Neuronal stem cell (in vitro differentiated cells): ENCODE results near the gene CREB5.

Experiments used
- DNase-seq: peaks from one replicate; pipeline ENCODE4 v3.0.0-alpha.2; 2013; ENCODE audit warnings: low spot score
- H2AFZ ChIP-seq: one replicate; pipeline ENCODE4 v1.6.1; 2013; ENCODE audit warnings: mild to moderate bottlenecking, low read length, inconsistent platforms
- H2AK5ac ChIP-seq: 2 replicates; pipeline ENCODE4 v1.6.1; 2013; ENCODE audit warnings: low read depth, mild to moderate bottlenecking, inconsistent platforms, low read length, moderate library complexity, mixed read lengths
- H2BK120ac ChIP-seq: 2 replicates; pipeline ENCODE4 v1.6.1; 2013; ENCODE audit warnings: low read depth, mild to moderate bottlenecking, inconsistent platforms, low read length, moderate library complexity, mixed read lengths
- H2BK12ac ChIP-seq: one replicate; pipeline ENCODE4 v1.6.1; 2013; ENCODE audit warnings: low read length, inconsistent platforms
- H2BK15ac ChIP-seq: 2 replicates; pipeline ENCODE4 v1.6.1; 2013; ENCODE audit warnings: mild to moderate bottlenecking, low read length, inconsistent platforms, mixed read lengths
- H2BK5ac ChIP-seq: one replicate; pipeline ENCODE4 v1.6.1; 2013; ENCODE audit warnings: inconsistent platforms, mild to moderate bottlenecking, low read length, moderate library complexity
- H3K14ac ChIP-seq: one replicate; pipeline ENCODE4 v1.6.1; 2013; ENCODE audit warnings: low read length, inconsistent platforms
- H3K18ac ChIP-seq: 2 replicates; pipeline ENCODE4 v1.6.1; 2013; ENCODE audit warnings: low read length, inconsistent platforms
- H3K23ac ChIP-seq: 2 replicates; pipeline ENCODE4 v1.6.1; 2013; ENCODE audit warnings: low read depth, mild to moderate bottlenecking, mixed read lengths, low read length, inconsistent platforms; ENCODE audit not compliant: poor library complexity
- H3K27ac ChIP-seq: replicated peaks from 3 replicates; pipeline ENCODE4 v1.5.1; 2013; ENCODE audit warnings: low read length, inconsistent platforms
- H3K27me3 ChIP-seq, 3 experiments: 2 replicates each; pipeline ENCODE4 v1.6.1; 2013; ENCODE audit warnings: low read length in 3 of 3, mild to moderate bottlenecking in 2 of 3, inconsistent platforms in 1 of 3, low read depth in 1 of 3, mixed read lengths in 1 of 3, moderate library complexity in 1 of 3; ENCODE audit not compliant: control insufficient read depth in 3 of 3, insufficient read depth in 3 of 3
- H3K36me3 ChIP-seq, 2 donors: replicated peaks in 1 of 2; 2 replicates each; pipeline ENCODE4 v1.6.1; 2013; ENCODE audit warnings: low read length in 2 of 2; ENCODE audit not compliant: control insufficient read depth in 2 of 2, insufficient read depth in 2 of 2
- H3K4ac ChIP-seq: 2 replicates; pipeline ENCODE4 v1.6.1; 2013; ENCODE audit warnings: inconsistent platforms, mild to moderate bottlenecking, low read length, moderate library complexity
- H3K4me1 ChIP-seq, 2 donors: 1 replicate in 1 of 2; 2 replicates in 1 of 2; pipeline ENCODE4 v1.6.1; 2013; ENCODE audit warnings: low read length in 2 of 2, low read depth in 1 of 2; ENCODE audit not compliant: control insufficient read depth in 2 of 2, insufficient read depth in 1 of 2
- H3K4me2 ChIP-seq: one replicate; pipeline ENCODE4 v1.6.1; 2013; ENCODE audit warnings: mild to moderate bottlenecking, low read length, inconsistent platforms; ENCODE audit not compliant: insufficient read depth, poor library complexity, severe bottlenecking
- H3K4me3 ChIP-seq, 2 donors: 2 replicates each; pipeline ENCODE4 v1.5.1; 2013; ENCODE audit warnings: low read length in 2 of 2, mild to moderate bottlenecking in 2 of 2, inconsistent platforms in 1 of 2, moderate library complexity in 1 of 2
- H3K79me1 ChIP-seq: one replicate; pipeline ENCODE4 v1.6.1; 2013; ENCODE audit warnings: low read depth, mild to moderate bottlenecking, inconsistent platforms, low read length, moderate library complexity
- H3K9ac ChIP-seq: one replicate; pipeline ENCODE4 v1.6.1; 2013; ENCODE audit warnings: mild to moderate bottlenecking, low read depth, low read length, inconsistent platforms; ENCODE audit not compliant: poor library complexity
- H3K9me3 ChIP-seq, 2 donors: replicated peaks in 1 of 2; 2 replicates each; pipeline versions ENCODE3 to v1.6.1; 2013; ENCODE audit warnings: low read length in 2 of 2, mild to moderate bottlenecking in 2 of 2, inconsistent platforms in 1 of 2, low read depth in 1 of 2, mixed read lengths in 1 of 2, moderate library complexity in 1 of 2; ENCODE audit not compliant: control insufficient read depth in 2 of 2, insufficient read depth in 1 of 2
- H4K8ac ChIP-seq: one replicate; pipeline ENCODE4 v1.6.1; 2013; ENCODE audit warnings: low read depth, mild to moderate bottlenecking, inconsistent platforms, low read length, moderate library complexity
- H4K91ac ChIP-seq: one replicate; pipeline ENCODE4 v1.6.1; 2013; ENCODE audit warnings: low read length, low read depth, mild to moderate bottlenecking, inconsistent platforms; ENCODE audit not compliant: poor library complexity
- WGBS, 2 donors: extraction: QIAGEN DNeasy Blood & Tissue Kit; methylation state at CpG; one replicate each; pipeline ENCODE4 v1.1.7; 2013; ENCODE audit warnings: missing lambda C conversion rate in 2 of 2, mixed read lengths in 1 of 2; ENCODE audit not compliant: insufficient read length in 2 of 2, insufficient replicate concordance in 1 of 2; ENCODE audit errors: extremely low coverage in 2 of 2; 5-methylcytosine and 5-hydroxymethylcytosine counted together

Gene CREB5

GRCh38 chr7:28718055-28718481 is 305.8 kb downstream of the CREB5 start:
- H3K18ac ChIP-seq = no peak overlapping the region
- WGBS, 2 donors = no CpG with 5 or more reads among the region's 9 CpGs
- H3K14ac ChIP-seq = no peak overlapping the region
- H2BK120ac ChIP-seq = no peak overlapping the region
- no peak overlapping the region for H2BK12ac ChIP-seq
- H2BK15ac ChIP-seq = no peak overlapping the region
- H4K91ac ChIP-seq = no peak overlapping the region
- H2AK5ac ChIP-seq = no peak overlapping the region
- H3K36me3 ChIP-seq = peaks cover 0 to 38% of the 10 kb centered on the region in 2 donors
- no peak overlapping the region for H3K4me3 ChIP-seq
- DNase-seq = no peak
- no peak overlapping the region for H2AFZ ChIP-seq
- H3K23ac ChIP-seq = no peak overlapping the region
- H2BK5ac ChIP-seq = no peak overlapping the region
- no peaks in the 10 kb centered on the region for H3K79me1 ChIP-seq
- no peak overlapping the region for H3K9ac ChIP-seq
- no peak overlapping the region for H3K4me2 ChIP-seq
- no peaks in the 10 kb centered on the region for H3K27me3 ChIP-seq
- H4K8ac ChIP-seq = no peak overlapping the region
- no peaks in the 10 kb centered on the region for H3K9me3 ChIP-seq
- H3K4me1 ChIP-seq = peaks cover 6 to 8% of the 10 kb centered on the region in 2 donors
- no peak overlapping the region for H3K27ac ChIP-seq
- H3K4ac ChIP-seq = no peak overlapping the region

DNA sequence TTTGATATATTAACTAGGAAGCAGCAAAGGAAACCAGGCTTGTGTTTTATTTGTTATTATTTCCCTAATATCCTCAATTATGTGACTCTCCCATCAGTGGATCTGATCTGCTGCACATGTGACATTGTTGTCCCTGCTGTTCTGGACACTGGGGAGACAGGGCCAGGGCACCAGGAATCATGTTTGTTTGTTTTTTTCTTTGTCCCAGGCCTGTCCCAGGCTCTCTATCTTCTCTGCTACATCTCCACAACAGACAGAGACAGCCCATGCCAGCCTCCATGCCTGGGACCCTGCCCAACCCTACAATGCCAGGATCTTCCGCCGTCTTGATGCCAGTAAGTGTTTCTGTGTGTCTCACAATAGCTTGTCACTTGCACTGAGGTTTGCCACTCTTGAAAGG is 306.2 kb downstream of the CREB5 start:
- H3K9ac ChIP-seq = peak overlapping the region; percentile 24
- WGBS, 2 donors = no CpG with 5 or more reads among the region's 2 CpGs
- peak overlapping the region; percentile 66 for H3K18ac ChIP-seq
- H3K36me3 ChIP-seq = peaks cover 0 to 38% of the 10 kb centered on the region in 2 donors
- no peak for DNase-seq
- H2BK120ac ChIP-seq = no peak overlapping the region
- no peak overlapping the region for H3K4me2 ChIP-seq
- H3K27me3 ChIP-seq = no peaks in the 10 kb centered on the region
- no peak overlapping the region for H3K4me3 ChIP-seq
- no peak overlapping the region for H3K4ac ChIP-seq
- no peak overlapping the region for H2AK5ac ChIP-seq
- peak overlapping the region; percentile 11 for H2BK12ac ChIP-seq
- H3K27ac ChIP-seq = no peak overlapping the region
- H2BK5ac ChIP-seq = no peak overlapping the region
- no peak overlapping the region for H4K91ac ChIP-seq
- peaks cover 6 to 12% of the 10 kb centered on the region in 2 donors for H3K4me1 ChIP-seq
- no peak overlapping the region for H3K23ac ChIP-seq
- no peak overlapping the region for H3K14ac ChIP-seq
- no peaks in the 10 kb centered on the region for H3K79me1 ChIP-seq
- no peak overlapping the region for H4K8ac ChIP-seq
- H2BK15ac ChIP-seq = no peak overlapping the region
- H2AFZ ChIP-seq = no peak overlapping the region
- H3K9me3 ChIP-seq = no peaks in the 10 kb centered on the region

- Histone ChIP-seq H3K4me2 (no peak overlapping the region), H2BK5ac (no peak overlapping the region), H3K79me1 (no peaks in the 10 kb centered on the region), H2AK5ac (no peak overlapping the region), H2BK12ac (no peak overlapping the region), H2BK15ac (no peak overlapping the region), H3K9ac (no peak overlapping the region), H3K27me3 (no peaks in the 10 kb centered on the region), H3K9me3 (no peaks in the 10 kb centered on the region), H3K4ac (no peak overlapping the region), H3K18ac (no peak overlapping the region), H3K36me3 (peaks cover 0 to 53% of the 10 kb centered on the region in 2 donors), H3K4me3 (no peak overlapping the region), H2AFZ (no peak overlapping the region), H3K4me1 (peaks cover 13 to 39% of the 10 kb centered on the region in 2 donors), H4K91ac (no peak overlapping the region), H2BK120ac (no peak overlapping the region), H3K14ac (no peak overlapping the region), H3K23ac (no peak overlapping the region), H3K27ac (peak overlapping the region; percentile 12), H4K8ac (no peak overlapping the region)
- WGBS, 2 donors = no CpG with 5 or more reads among the region's 4 CpGs
- no peak for DNase-seq
Measured at GRCh38 chr7:28722684-28723083, 310.4 kb downstream of the CREB5 start.

- Histone ChIP-seq H2BK120ac (no peak overlapping the region), H3K23ac (no peak overlapping the region), H2BK5ac (no peak overlapping the region), H4K91ac (no peak overlapping the region), H2BK15ac (no peak overlapping the region), H2AFZ (peak overlapping the region; percentile 26), H3K4me3 (no peak overlapping the region), H2BK12ac (no peak overlapping the region), H3K18ac (no peak overlapping the region), H3K27ac (no peak overlapping the region), H3K9me3 (no peaks in the 10 kb centered on the region), H3K36me3 (peaks cover 0 to 54% of the 10 kb centered on the region in 2 donors), H3K4me2 (no peak overlapping the region), H3K9ac (no peak overlapping the region), H3K4ac (no peak overlapping the region), H3K79me1 (no peaks in the 10 kb centered on the region), H2AK5ac (no peak overlapping the region), H3K4me1 (peaks cover 13 to 39% of the 10 kb centered on the region in 2 donors), H3K14ac (no peak overlapping the region), H4K8ac (no peak overlapping the region), H3K27me3 (no peaks in the 10 kb centered on the region)
- WGBS, 2 donors = no CpG with 5 or more reads among the region's 9 CpGs
- peak; percentile 79 for DNase-seq
Measured at GRCh38 chr7:28723336-28723735, 311.0 kb downstream of the CREB5 start.
